Measurements from ENCODE around the gene FZD10.

Gene FZD10

GRCh38 chr12:130157998-130158753 is 4.1 kb upstream of the FZD10 start:
- Histone ChIP-seq H3K27me3 (ENCODE audit: control insufficient read depth in 1 of 2, insufficient read depth in 2 of 2, low read length in 2 of 2) (peaks cover 13 to 27% of the 10 kb centered on the region in 2 donors), H3K27ac (ENCODE audit: low read depth, low read length) (no peak overlapping the region), H3K4me1 (ENCODE audit: insufficient read depth, low read length) (no peaks in the 10 kb centered on the region), H3K36me3 (ENCODE audit: insufficient read depth, low read length) (no peaks in the 10 kb centered on the region), H3K9me3 (ENCODE audit: low read length) (no peaks in the 10 kb centered on the region), H3K4me3 (ENCODE audit: low read depth in 1 of 2, low read length in 2 of 2) (no peak overlapping the region), H3K9ac (ENCODE audit: low read length) (no peak overlapping the region)

- Histone ChIP-seq H3K9me3 (ENCODE audit: low read length) (no peaks in the 10 kb centered on the region), H3K4me1 (ENCODE audit: insufficient read depth, low read length) (no peaks in the 10 kb centered on the region), H3K36me3 (ENCODE audit: insufficient read depth, low read length) (no peaks in the 10 kb centered on the region), H3K9ac (ENCODE audit: low read length) (no peak overlapping the region), H3K4me3 (ENCODE audit: low read depth in 1 of 2, low read length in 2 of 2) (no peak overlapping the region), H3K27me3 (ENCODE audit: control insufficient read depth in 1 of 2, insufficient read depth in 2 of 2, low read length in 2 of 2) (peaks cover 13 to 32% of the 10 kb centered on the region in 2 donors), H3K27ac (ENCODE audit: low read depth, low read length) (no peak overlapping the region)
Measured at GRCh38 chr12:130158754-130159059, 3.6 kb upstream of the FZD10 start.

GRCh38 chr12:130160306-130160705 is 2.0 kb upstream of the FZD10 start:
- Histone ChIP-seq H3K36me3 (ENCODE audit: insufficient read depth, low read length) (no peaks in the 10 kb centered on the region), H3K4me1 (ENCODE audit: insufficient read depth, low read length) (no peaks in the 10 kb centered on the region), H3K4me3 (ENCODE audit: low read depth in 1 of 2, low read length in 2 of 2) (no peak overlapping the region), H3K27me3 (ENCODE audit: control insufficient read depth in 1 of 2, insufficient read depth in 2 of 2, low read length in 2 of 2) (peaks cover 13 to 43% of the 10 kb centered on the region in 2 donors), H3K9ac (ENCODE audit: low read length) (no peak overlapping the region), H3K9me3 (ENCODE audit: low read length) (no peaks in the 10 kb centered on the region), H3K27ac (ENCODE audit: low read depth, low read length) (no peak overlapping the region)

GRCh38 chr12:130160711-130161231 is 1.5 kb upstream of the FZD10 start:
- no peak overlapping the region for H3K9ac ChIP-seq (ENCODE audit: low read length)
- H3K36me3 ChIP-seq (ENCODE audit: insufficient read depth, low read length), result no peaks in the 10 kb centered on the region
- no peaks in the 10 kb centered on the region for H3K4me1 ChIP-seq (ENCODE audit: insufficient read depth, low read length)
- H3K27me3 ChIP-seq (ENCODE audit: control insufficient read depth in 1 of 2, insufficient read depth in 2 of 2, low read length in 2 of 2), result peaks cover 13 to 43% of the 10 kb centered on the region in 2 donors
- no peak overlapping the region for H3K27ac ChIP-seq (ENCODE audit: low read depth, low read length)
- H3K4me3 ChIP-seq (ENCODE audit: low read depth in 1 of 2, low read length in 2 of 2), result peak overlapping the region in 1 of 2 donors; percentile 18
- H3K9me3 ChIP-seq (ENCODE audit: low read length), result no peaks in the 10 kb centered on the region

- H3K9ac ChIP-seq (ENCODE audit: low read length), result no peak overlapping the region
- H3K4me3 ChIP-seq (ENCODE audit: low read depth in 1 of 2, low read length in 2 of 2), result peak overlapping the region; percentile 18 to 47
- H3K36me3 ChIP-seq (ENCODE audit: insufficient read depth, low read length), result no peaks in the 10 kb centered on the region
- H3K9me3 ChIP-seq (ENCODE audit: low read length), result no peaks in the 10 kb centered on the region
- H3K27ac ChIP-seq (ENCODE audit: low read depth, low read length), result no peak overlapping the region
- no peaks in the 10 kb centered on the region for H3K4me1 ChIP-seq (ENCODE audit: insufficient read depth, low read length)
- peaks cover 13 to 43% of the 10 kb centered on the region in 2 donors for H3K27me3 ChIP-seq (ENCODE audit: control insufficient read depth in 1 of 2, insufficient read depth in 2 of 2, low read length in 2 of 2)
Measured at GRCh38 chr12:130161261-130162243, 712 bp upstream of the FZD10 start.

- Histone ChIP-seq H3K4me1 (ENCODE audit: insufficient read depth, low read length) (no peaks in the 10 kb centered on the region), H3K27ac (ENCODE audit: low read depth, low read length) (no peak overlapping the region), H3K9me3 (ENCODE audit: low read length) (no peaks in the 10 kb centered on the region), H3K36me3 (ENCODE audit: insufficient read depth, low read length) (no peaks in the 10 kb centered on the region), H3K27me3 (ENCODE audit: control insufficient read depth in 1 of 2, insufficient read depth in 2 of 2, low read length in 2 of 2) (peaks cover 13 to 43% of the 10 kb centered on the region in 2 donors), H3K9ac (ENCODE audit: low read length) (no peak overlapping the region), H3K4me3 (ENCODE audit: low read depth in 1 of 2, low read length in 2 of 2) (peak overlapping the region in 1 of 2 donors; percentile 27)
Measured at GRCh38 chr12:130162745-130163460, 639 bp downstream of the FZD10 start.

- Histone ChIP-seq H3K27ac (ENCODE audit: low read depth, low read length) (no peak overlapping the region), H3K27me3 (ENCODE audit: control insufficient read depth in 1 of 2, insufficient read depth in 2 of 2, low read length in 2 of 2) (peaks cover 9 to 46% of the 10 kb centered on the region in 2 donors), H3K9ac (ENCODE audit: low read length) (no peak overlapping the region), H3K4me3 (ENCODE audit: low read depth in 1 of 2, low read length in 2 of 2) (no peak overlapping the region), H3K4me1 (ENCODE audit: insufficient read depth, low read length) (no peaks in the 10 kb centered on the region), H3K36me3 (ENCODE audit: insufficient read depth, low read length) (no peaks in the 10 kb centered on the region), H3K9me3 (ENCODE audit: low read length) (no peaks in the 10 kb centered on the region)
Measured at GRCh38 chr12:130163461-130164215, 1.4 kb downstream of the FZD10 start.

- Histone ChIP-seq H3K36me3 (ENCODE audit: insufficient read depth, low read length) (no peaks in the 10 kb centered on the region), H3K4me1 (ENCODE audit: insufficient read depth, low read length) (no peaks in the 10 kb centered on the region), H3K9me3 (ENCODE audit: low read length) (no peaks in the 10 kb centered on the region), H3K4me3 (ENCODE audit: low read depth in 1 of 2, low read length in 2 of 2) (no peak overlapping the region), H3K27ac (ENCODE audit: low read depth, low read length) (no peak overlapping the region), H3K9ac (ENCODE audit: low read length) (no peak overlapping the region), H3K27me3 (ENCODE audit: control insufficient read depth in 1 of 2, insufficient read depth in 2 of 2, low read length in 2 of 2) (peaks cover 7 to 50% of the 10 kb centered on the region in 2 donors)
Measured at GRCh38 chr12:130164216-130164542, 1.9 kb downstream of the FZD10 start.

- Histone ChIP-seq H3K4me3 (ENCODE audit: low read depth in 1 of 2, low read length in 2 of 2) (no peak overlapping the region), H3K4me1 (ENCODE audit: insufficient read depth, low read length) (no peaks in the 10 kb centered on the region), H3K9me3 (ENCODE audit: low read length) (no peaks in the 10 kb centered on the region), H3K27me3 (ENCODE audit: control insufficient read depth in 1 of 2, insufficient read depth in 2 of 2, low read length in 2 of 2) (peaks cover 6 to 45% of the 10 kb centered on the region in 2 donors), H3K27ac (ENCODE audit: low read depth, low read length) (no peak overlapping the region), H3K9ac (ENCODE audit: low read length) (no peak overlapping the region), H3K36me3 (ENCODE audit: insufficient read depth, low read length) (no peaks in the 10 kb centered on the region)
Measured at GRCh38 chr12:130164936-130165335, 2.7 kb downstream of the FZD10 start.

GRCh38 chr12:130166306-130166705 is 4.0 kb downstream of the FZD10 start:
- Histone ChIP-seq H3K9me3 (ENCODE audit: low read length) (no peaks in the 10 kb centered on the region), H3K36me3 (ENCODE audit: insufficient read depth, low read length) (no peaks in the 10 kb centered on the region), H3K4me3 (ENCODE audit: low read depth in 1 of 2, low read length in 2 of 2) (no peak overlapping the region), H3K27ac (ENCODE audit: low read depth, low read length) (no peak overlapping the region), H3K4me1 (ENCODE audit: insufficient read depth, low read length) (no peaks in the 10 kb centered on the region), H3K27me3 (ENCODE audit: control insufficient read depth in 1 of 2, insufficient read depth in 2 of 2, low read length in 2 of 2) (peaks cover 0 to 36% of the 10 kb centered on the region in 2 donors), H3K9ac (ENCODE audit: low read length) (no peak overlapping the region)
